Natural killer cell (primary cell): ENCODE data around the gene SLC22A17. TPM values are rescaled to one million over a fixed set of nuclear protein-coding genes. Genes with fewer than 3 reads are reported as not detected.
A peak's percentile ranks its signal among the peaks of the same experiment; 100 is the strongest.

Experiments
- ATAC-seq, 3 donors: fragments of 150-1000 bp in 2 of 3; fragments of 200-7000 bp in 1 of 3; cut with Tn5 transposase; 1 replicate in 1 of 3; 2 replicates in 2 of 3; pipeline ENCODE4 v1.10.0; 2021; ENCODE audit warnings: mild to moderate bottlenecking in 2 of 3, moderate library complexity in 2 of 3
- DNase-seq, 2 donors: peaks; one replicate each; pipeline versions ENCODE4 v3.0.0 to v3.0.0-alpha.2; 2013 to 2021; ENCODE audit warnings: mixed read lengths in 1 of 2
- H3K27ac ChIP-seq: one replicate; pipeline ENCODE4 v1.5.1; 2013; ENCODE audit warnings: mild to moderate bottlenecking, low read length
- H3K27me3 ChIP-seq: one replicate; pipeline ENCODE4 v1.6.1; 2013; ENCODE audit warnings: low read length; ENCODE audit not compliant: control insufficient read depth, insufficient read depth
- H3K36me3 ChIP-seq: one replicate; pipeline ENCODE4 v1.6.1; 2013; ENCODE audit warnings: low read length; ENCODE audit not compliant: control insufficient read depth, insufficient read depth
- H3K4me1 ChIP-seq: one replicate; pipeline ENCODE4 v1.6.1; 2013; ENCODE audit warnings: low read length; ENCODE audit not compliant: control insufficient read depth, insufficient read depth
- H3K4me3 ChIP-seq: one replicate; pipeline ENCODE4 v1.5.1; 2013; ENCODE audit warnings: low read length
- H3K9me3 ChIP-seq: one replicate; pipeline ENCODE4 v1.6.1; 2013; ENCODE audit warnings: low read length; ENCODE audit not compliant: control insufficient read depth, insufficient read depth
- H3K27ac Mint-ChIP-seq, 2 donors: one replicate each; pipeline ENCODE4 v1.8.0; 2022; ENCODE audit warnings: mild to moderate bottlenecking in 2 of 2, mixed read lengths in 2 of 2, moderate library complexity in 1 of 2
- H3K27me3 Mint-ChIP-seq, 2 donors: one replicate each; pipeline ENCODE4 v1.8.0; 2022; ENCODE audit warnings: low read depth in 2 of 2, mixed read lengths in 2 of 2
- H3K36me3 Mint-ChIP-seq: one replicate; pipeline ENCODE4 v1.8.0; 2022; ENCODE audit warnings: mixed read lengths
- H3K4me1 Mint-ChIP-seq, 2 donors: one replicate each; pipeline ENCODE4 v1.8.0; 2022; ENCODE audit warnings: mixed read lengths in 2 of 2
- H3K4me3 Mint-ChIP-seq: one replicate; pipeline ENCODE4 v1.8.0; 2022; ENCODE audit warnings: mild to moderate bottlenecking, moderate library complexity, mixed read lengths
- H3K9me3 Mint-ChIP-seq, 2 donors: one replicate each; pipeline ENCODE4 v1.8.0; 2022; ENCODE audit warnings: mixed read lengths in 2 of 2
- CTCF ChIP-seq: fragments of 200-600 bp; IDR thresholded peaks from one replicate; pipeline ENCODE4 v1.8.0; 2022; ENCODE audit warnings: antibody characterized with exemption
- WGBS: methylation state at CpG from one replicate; pipeline ENCODE4 v1.1.7; 2013; ENCODE audit warnings: missing lambda C conversion rate; ENCODE audit not compliant: insufficient coverage; 5-methylcytosine and 5-hydroxymethylcytosine counted together
- intact Hi-C: fragments of 100-400 bp; cut with micrococcal nuclease; formaldehyde crosslinking; loops from one replicate; pipeline ENCODE4 v1.14.2; 2022
- total RNA-seq, 4 donors: library from RNA; stranded (reverse); fragments of 120-200 nt in 1 of 4; gene quantifications; one replicate each; pipeline versions ENCODE4 v1.2.3 to v1.2.4, GENCODE V29; 2013 to 2022

Gene SLC22A17
- total RNA-seq, 3 donors from 2014 or later (not counting 1 experiment from before 2014, with no cell fraction given): 0.28 to 1.00 TPM; not detected in 1

GRCh38 chr14:23300687-23301223, 51.9 kb downstream of the SLC22A17 start:
- peaks cover 15% of the 10 kb centered on the region for H3K36me3 ChIP-seq
- H3K9me3 ChIP-seq: no peaks in the 10 kb centered on the region
- no peak for TF ChIP-seq CTCF
- peaks cover 23% of the 10 kb centered on the region for H3K4me1 ChIP-seq
- Mint-ChIP-seq H3K27ac (peak overlapping the region; percentile 92 to 99), H3K27me3 (no peaks in the 10 kb centered on the region), H3K4me1 (peaks cover 14 to 34% of the 10 kb centered on the region in 2 donors), H3K4me3 (peak overlapping the region; percentile 92), H3K36me3 (no peaks in the 10 kb centered on the region), H3K9me3 (no peaks in the 10 kb centered on the region)
- DNase-seq (peak in 1 of 2 donors; percentile 25), ATAC-seq (no peak)
- intact Hi-C loops: loop anchor here (1.0 to 10.0 kb wide), 4 partner anchors 14 to 206 kb away; partner anchors contain the start of genes ACIN1, C14orf119, HOMEZ and NGDN
- H3K4me3 ChIP-seq: peak overlapping the region; percentile 77
- WGBS: 9% methylated on average over 12 of the region's 13 CpGs
- H3K27ac ChIP-seq: peak overlapping the region; percentile 94
- H3K27me3 ChIP-seq: no peaks in the 10 kb centered on the region

- peak in 1 of 2 donors; percentile 43 for DNase-seq
- Mint-ChIP-seq H3K4me1 (peaks cover 16 to 34% of the 10 kb centered on the region in 2 donors), H3K4me3 (peak overlapping the region; percentile 92), H3K27ac (peak overlapping the region; percentile 92 to 99), H3K27me3 (no peaks in the 10 kb centered on the region), H3K36me3 (no peaks in the 10 kb centered on the region), H3K9me3 (no peaks in the 10 kb centered on the region)
- H3K4me1 ChIP-seq: peaks cover 23% of the 10 kb centered on the region
- H3K4me3 ChIP-seq: peak overlapping the region; percentile 77
- no peak for TF ChIP-seq CTCF
- peak overlapping the region; percentile 94 for H3K27ac ChIP-seq
- no peak for ATAC-seq
- H3K36me3 ChIP-seq: peaks cover 15% of the 10 kb centered on the region
- no peaks in the 10 kb centered on the region for H3K27me3 ChIP-seq
- H3K9me3 ChIP-seq: no peaks in the 10 kb centered on the region
- 68% methylated on average over 10 of the region's 10 CpGs for WGBS
- intact Hi-C loops: loop anchor here (2.0 to 10.0 kb wide), 2 partner anchors 179 to 205 kb away; partner anchors contain the start of genes ACIN1 and C14orf119
These were observed 52.6 kb downstream of the SLC22A17 start for GRCh38 chr14:23299986-23300686.

GRCh38 chr14:23299211-23299957, 53.3 kb downstream of the SLC22A17 start:
- Mint-ChIP-seq H3K27ac (peak overlapping the region; percentile 92 to 99), H3K36me3 (no peaks in the 10 kb centered on the region), H3K9me3 (no peaks in the 10 kb centered on the region), H3K4me1 (peaks cover 20 to 33% of the 10 kb centered on the region in 2 donors), H3K27me3 (no peaks in the 10 kb centered on the region), H3K4me3 (peak overlapping the region; percentile 68)
- Histone ChIP-seq H3K4me1 (peaks cover 31% of the 10 kb centered on the region), H3K9me3 (no peaks in the 10 kb centered on the region), H3K4me3 (no peak overlapping the region), H3K36me3 (peaks cover 15% of the 10 kb centered on the region), H3K27ac (no peak overlapping the region), H3K27me3 (no peaks in the 10 kb centered on the region)
- intact Hi-C loops: loop anchor here (2.0 kb wide), 1 partner anchor 179 kb away; no protein-coding TSS in a partner anchor
- ATAC-seq: no peak
- DNase-seq: peak in 1 of 2 donors; percentile 70
- WGBS: 100% methylated on average over 1 of the region's 2 CpGs
- TF ChIP-seq CTCF: peak; percentile 15
